ENCODE data around the gene FBXL19.
A peak's percentile ranks its signal among the peaks of the same experiment; 100 is the strongest.

Gene FBXL19

GRCh38 chr16:30986129-30986991 lies 63.0 kb downstream of the FBXL19 start:
- DNase-seq (ENCODE audit: low read depth in 2 of 2) = no peak

GRCh38 chr16:30987581-30988190 lies 64.3 kb downstream of the FBXL19 start:
- DNase-seq (ENCODE audit: low read depth in 2 of 2) = no peak

- no peak for DNase-seq (ENCODE audit: low read depth in 2 of 2)
These were observed 66.2 kb downstream of the FBXL19 start for GRCh38 chr16:30989469-30990047.

- no peak for DNase-seq (ENCODE audit: low read depth in 2 of 2)
These were observed 66.7 kb downstream of the FBXL19 start for GRCh38 chr16:30990105-30990504.

GRCh38 chr16:30991052-30991451 lies 67.7 kb downstream of the FBXL19 start:
- DNase-seq (ENCODE audit: low read depth in 2 of 2) = no peak

- no peak for DNase-seq (ENCODE audit: low read depth in 2 of 2)
These were observed 69.0 kb downstream of the FBXL19 start for GRCh38 chr16:30992276-30992780.

- no peak for DNase-seq (ENCODE audit: low read depth in 2 of 2)
These were observed 69.8 kb downstream of the FBXL19 start for GRCh38 chr16:30992931-30993816.

GRCh38 chr16:30995927-30996323 lies 72.6 kb downstream of the FBXL19 start:
- no peak for DNase-seq (ENCODE audit: low read depth in 2 of 2)

GRCh38 chr16:30996324-30996984 lies 73.1 kb downstream of the FBXL19 start:
- no peak for DNase-seq (ENCODE audit: low read depth in 2 of 2)

- peak; percentile 64 to 68 for DNase-seq (ENCODE audit: low read depth in 2 of 2)
These were observed 73.8 kb downstream of the FBXL19 start for GRCh38 chr16:30996985-30997724.

- DNase-seq (ENCODE audit: low read depth in 2 of 2) = no peak
These were observed 74.6 kb downstream of the FBXL19 start for GRCh38 chr16:30997725-30998711.
